ENCODE results near the gene PDE3B. TPM values are rescaled to one million over a fixed set of nuclear protein-coding genes. Genes with fewer than 3 reads are reported as not detected.
"Not testable (repeated sequence)": the region's sequence is repeated elsewhere in the genome, so short reads cannot be mapped to it uniquely, and the experiment has no call there.

The PDE3B gene
- total RNA-seq, 1 donor from 2014 or later, result 34.3 TPM

DNA sequence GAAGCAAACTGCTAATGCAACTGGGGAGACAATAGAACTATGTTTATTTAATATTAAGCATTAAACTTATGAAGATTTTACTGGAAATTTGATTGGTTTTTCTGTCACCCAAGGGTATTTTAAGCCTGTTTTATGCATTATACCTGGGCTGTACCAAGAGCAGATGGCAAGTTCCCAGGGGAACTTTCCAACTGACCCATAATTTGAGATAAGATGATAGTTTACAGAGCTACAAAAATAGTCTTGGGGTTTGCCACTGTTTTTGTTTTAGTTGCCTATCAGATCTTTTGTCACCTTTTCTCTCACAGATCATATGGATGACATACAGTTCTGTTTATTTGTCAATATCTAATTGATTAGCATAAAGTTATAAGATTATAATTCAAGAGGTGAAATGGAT lies 43.9 kb downstream of the PDE3B start:
- no peak for ATAC-seq
- no peak for DNase-seq
- no peaks in the 10 kb centered on the region for H3K9me3 ChIP-seq

DNA sequence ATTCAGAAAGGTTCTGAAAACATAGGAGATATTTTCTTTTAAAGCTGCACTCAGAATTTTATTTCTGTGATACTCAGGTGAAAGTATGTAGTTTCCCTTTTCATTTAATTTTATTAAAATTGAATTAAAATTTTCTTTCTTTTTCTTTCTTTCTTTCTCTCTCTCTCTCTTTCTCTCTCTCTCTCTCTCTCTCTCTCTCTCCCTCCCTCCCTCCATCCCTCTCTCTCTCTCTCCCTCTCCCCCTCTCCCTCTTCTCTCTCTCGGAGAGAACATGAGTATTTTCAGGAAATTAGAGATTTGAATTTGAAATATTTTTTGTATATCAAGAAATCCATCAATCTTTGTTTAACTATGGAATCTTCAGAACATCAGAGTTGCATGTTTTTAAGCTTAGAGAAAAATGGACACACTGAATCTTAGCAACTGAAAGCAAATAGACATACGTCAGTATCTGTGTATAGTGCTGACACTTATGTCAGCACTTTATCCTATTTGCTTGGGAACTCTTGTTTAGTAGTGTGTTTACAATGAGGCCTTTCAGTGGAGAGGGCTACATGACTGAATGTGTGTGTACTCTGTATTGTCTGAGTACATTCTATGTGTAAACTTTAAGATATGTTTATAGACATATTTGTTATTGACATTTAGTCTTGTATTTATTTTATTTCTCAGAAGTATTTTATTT lies 44.5 kb downstream of the PDE3B start:
- H3K4me3 ChIP-seq, result no peak overlapping the region
- ATAC-seq (no peak), DNase-seq (no peak)
- H3K36me3 ChIP-seq, result no peaks in the 10 kb centered on the region
- H3K27me3 ChIP-seq (ENCODE audit: low read depth), result no peaks in the 10 kb centered on the region
- no peak overlapping the region for H3K27ac ChIP-seq
- TF ChIP-seq, protein P1, sequence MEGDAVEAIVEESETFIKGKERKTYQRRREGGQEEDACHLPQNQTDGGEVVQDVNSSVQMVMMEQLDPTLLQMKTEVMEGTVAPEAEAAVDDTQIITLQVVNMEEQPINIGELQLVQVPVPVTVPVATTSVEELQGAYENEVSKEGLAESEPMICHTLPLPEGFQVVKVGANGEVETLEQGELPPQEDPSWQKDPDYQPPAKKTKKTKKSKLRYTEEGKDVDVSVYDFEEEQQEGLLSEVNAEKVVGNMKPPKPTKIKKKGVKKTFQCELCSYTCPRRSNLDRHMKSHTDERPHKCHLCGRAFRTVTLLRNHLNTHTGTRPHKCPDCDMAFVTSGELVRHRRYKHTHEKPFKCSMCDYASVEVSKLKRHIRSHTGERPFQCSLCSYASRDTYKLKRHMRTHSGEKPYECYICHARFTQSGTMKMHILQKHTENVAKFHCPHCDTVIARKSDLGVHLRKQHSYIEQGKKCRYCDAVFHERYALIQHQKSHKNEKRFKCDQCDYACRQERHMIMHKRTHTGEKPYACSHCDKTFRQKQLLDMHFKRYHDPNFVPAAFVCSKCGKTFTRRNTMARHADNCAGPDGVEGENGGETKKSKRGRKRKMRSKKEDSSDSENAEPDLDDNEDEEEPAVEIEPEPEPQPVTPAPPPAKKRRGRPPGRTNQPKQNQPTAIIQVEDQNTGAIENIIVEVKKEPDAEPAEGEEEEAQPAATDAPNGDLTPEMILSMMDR (IDR thresholded peaks at IDR 0.05), result no peak
- intact Hi-C loops (cut with DNase I), result no loop called here
- no peaks in the 10 kb centered on the region for H3K4me1 ChIP-seq
- H3K9me3 ChIP-seq, result no peaks in the 10 kb centered on the region

More for the DNA sequence above, 43.9 kb downstream of the PDE3B start:
- no peaks in the 10 kb centered on the region for H3K27me3 ChIP-seq (ENCODE audit: low read depth)
- no peak overlapping the region for H3K4me3 ChIP-seq
- H3K4me1 ChIP-seq, result no peaks in the 10 kb centered on the region
- H3K27ac ChIP-seq, result no peak overlapping the region
- intact Hi-C loops (cut with DNase I), result no loop called here
- TF ChIP-seq, protein P1 (IDR thresholded peaks at IDR 0.05), result no peak
- H3K36me3 ChIP-seq, result no peaks in the 10 kb centered on the region

DNA sequence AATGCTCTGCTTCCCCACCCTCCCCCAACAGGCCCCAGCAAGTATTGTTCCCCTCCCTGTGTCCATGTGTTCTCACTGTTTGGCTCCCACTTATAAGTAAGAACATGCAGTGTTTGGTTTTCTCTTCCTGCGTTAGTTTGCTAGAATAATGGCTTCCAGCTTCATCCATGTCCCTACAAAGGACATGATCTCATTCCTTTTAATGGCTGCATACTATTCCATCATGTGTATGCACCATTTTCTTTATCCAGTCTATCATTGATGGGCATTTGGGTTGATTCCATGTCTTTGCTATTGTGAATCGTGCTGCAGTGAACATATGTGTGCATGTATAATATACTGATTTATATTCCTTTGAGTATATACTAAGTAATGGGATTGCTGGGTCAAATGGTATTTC lies 52.1 kb downstream of the PDE3B start:
- H3K27me3 ChIP-seq (ENCODE audit: low read depth); H3K27ac ChIP-seq; DNase-seq; H3K9me3 ChIP-seq; H3K4me3 ChIP-seq; intact Hi-C loops (cut with DNase I); H3K36me3 ChIP-seq; H3K4me1 ChIP-seq; ATAC-seq: not testable (repeated sequence)

DNA sequence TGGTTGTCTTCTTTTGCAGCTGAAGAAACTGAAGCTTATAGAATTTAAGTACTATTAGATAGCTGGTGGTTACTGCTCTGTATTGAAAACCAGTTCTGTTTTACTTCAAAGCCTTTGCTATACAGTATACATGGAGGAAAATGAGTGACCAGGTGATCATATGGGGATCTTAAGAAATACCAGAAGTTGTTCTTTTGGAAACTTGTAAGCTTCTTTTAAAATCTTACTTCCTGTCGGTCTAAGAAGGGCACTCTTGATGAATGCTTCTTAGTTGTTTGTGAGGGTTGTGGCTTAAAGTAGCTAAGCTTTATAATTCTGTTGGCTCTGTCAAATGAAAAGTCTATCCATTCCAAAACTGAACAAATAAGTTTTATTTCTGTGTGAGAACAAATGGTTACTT lies 55.2 kb downstream of the PDE3B start:
- H3K27ac ChIP-seq, result no peak overlapping the region
- no peak overlapping the region for H3K4me3 ChIP-seq
- no peak for DNase-seq
- no peaks in the 10 kb centered on the region for H3K36me3 ChIP-seq
- no peaks in the 10 kb centered on the region for H3K4me1 ChIP-seq
- H3K27me3 ChIP-seq (ENCODE audit: low read depth), result no peaks in the 10 kb centered on the region
- peaks cover 14% of the 10 kb centered on the region for H3K9me3 ChIP-seq
- ATAC-seq, result no peak
- TF ChIP-seq, protein P1 (IDR thresholded peaks at IDR 0.05), result no peak
- intact Hi-C loops (cut with DNase I), result no loop called here

- DNase-seq (no peak), ATAC-seq (no peak)
- intact Hi-C loops (cut with DNase I), result no loop called here
- Histone ChIP-seq H3K4me3 (no peak overlapping the region), H3K4me1 (no peaks in the 10 kb centered on the region), H3K27me3 (ENCODE audit: low read depth) (no peaks in the 10 kb centered on the region), H3K36me3 (no peaks in the 10 kb centered on the region), H3K27ac (no peak overlapping the region), H3K9me3 (peaks cover 24% of the 10 kb centered on the region)
- TF ChIP-seq, protein P1 (IDR thresholded peaks at IDR 0.05), result no peak
Observed at GRCh38 chr11:14700593-14700992, 57.0 kb downstream of the PDE3B start.

DNA sequence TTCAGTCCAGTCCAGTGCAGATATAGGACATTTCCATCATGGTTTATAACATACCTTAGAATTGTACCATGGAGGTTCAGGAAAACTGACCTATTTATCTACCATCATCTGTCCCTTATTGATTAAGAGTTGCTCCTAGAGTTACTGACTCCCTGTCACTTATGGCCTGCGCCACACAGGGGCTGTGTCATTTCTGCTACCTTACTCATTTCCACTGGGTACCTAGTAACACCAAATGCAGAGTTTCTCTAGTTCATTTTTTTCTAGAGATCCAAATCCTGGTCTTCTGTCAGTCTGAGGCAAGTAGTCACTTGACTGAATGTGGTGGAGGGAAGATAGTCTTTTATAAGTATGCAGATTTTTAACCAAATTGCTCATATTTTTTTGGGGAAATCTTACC lies 59.2 kb downstream of the PDE3B start:
- intact Hi-C loops (cut with DNase I), result no loop called here
- peaks cover 21% of the 10 kb centered on the region for H3K9me3 ChIP-seq

More for the DNA sequence above, 59.2 kb downstream of the PDE3B start:
- H3K4me3 ChIP-seq, result no peak overlapping the region
- DNase-seq, result no peak
- no peaks in the 10 kb centered on the region for H3K4me1 ChIP-seq
- ATAC-seq, result no peak
- no peaks in the 10 kb centered on the region for H3K36me3 ChIP-seq
- H3K27ac ChIP-seq, result no peak overlapping the region
- TF ChIP-seq, protein P1 (IDR thresholded peaks at IDR 0.05), result no peak
- no peaks in the 10 kb centered on the region for H3K27me3 ChIP-seq (ENCODE audit: low read depth)

Data from lower lobe of right lung (tissue), 2 donors.